H9 (cell line): ENCODE measurements around the gene MTA3. TPM values are rescaled to one million over a fixed set of nuclear protein-coding genes. Genes with fewer than 3 reads are reported as not detected.
"Not testable (repeated sequence)": the region's sequence is repeated elsewhere in the genome, so short reads cannot be mapped to it uniquely, and the experiment has no call there.

Experiments used
- DNase-seq: peaks from one replicate; pipeline ENCODE4 v3.0.0-alpha.2; 2017
- H2AFZ ChIP-seq: one replicate; pipeline ENCODE4 v1.6.1; 2013; ENCODE audit warnings: mild to moderate bottlenecking, low read length, control low read depth, moderate library complexity
- H2AK5ac ChIP-seq: 2 replicates; pipeline ENCODE4 v1.6.1; 2013; ENCODE audit warnings: low read length, control low read depth, mixed read lengths; ENCODE audit not compliant: insufficient read length
- H2BK120ac ChIP-seq: one replicate; pipeline ENCODE4 v1.6.1; 2013; ENCODE audit warnings: low read depth, mild to moderate bottlenecking, low read length, control low read depth, inconsistent platforms; ENCODE audit not compliant: poor library complexity, severe bottlenecking
- H2BK12ac ChIP-seq: 2 replicates; pipeline ENCODE4 v1.6.1; 2013; ENCODE audit warnings: low read length, control low read depth, mixed read lengths, low read depth; ENCODE audit not compliant: insufficient read length
- H2BK15ac ChIP-seq: 2 replicates; pipeline ENCODE4 v1.6.1; 2013; ENCODE audit warnings: low read depth, low read length, control low read depth
- H2BK20ac ChIP-seq: one replicate; pipeline ENCODE4 v1.6.1; 2013; ENCODE audit warnings: low read depth, mild to moderate bottlenecking, low read length, control low read depth, inconsistent platforms; ENCODE audit not compliant: poor library complexity, severe bottlenecking
- H2BK5ac ChIP-seq: 2 replicates; pipeline ENCODE4 v1.6.1; 2013; ENCODE audit warnings: low read length, control low read depth, mixed read lengths; ENCODE audit not compliant: insufficient read length
- H3K14ac ChIP-seq: 2 replicates; pipeline ENCODE4 v1.6.1; 2013; ENCODE audit warnings: low read length, control low read depth; ENCODE audit not compliant: insufficient read depth
- H3K18ac ChIP-seq: 2 replicates; pipeline ENCODE4 v1.6.1; 2013; ENCODE audit warnings: low read depth, mild to moderate bottlenecking, mixed read lengths, low read length, control low read depth; ENCODE audit not compliant: insufficient read length
- H3K23ac ChIP-seq: 2 replicates; pipeline ENCODE4 v1.6.1; 2013; ENCODE audit warnings: low read length, control low read depth, mixed read lengths, low read depth; ENCODE audit not compliant: insufficient read length
- H3K23me2 ChIP-seq: 2 replicates; pipeline ENCODE4 v1.6.1; 2013; ENCODE audit warnings: low read depth, mild to moderate bottlenecking, mixed read lengths, low read length, control low read depth; ENCODE audit not compliant: insufficient read length, poor library complexity, severe bottlenecking
- H3K27ac ChIP-seq: 2 replicates; pipeline ENCODE4 v1.5.1; 2013; ENCODE audit warnings: low read length, control low read depth, mixed read lengths, low read depth; ENCODE audit not compliant: insufficient read length
- H3K27me3 ChIP-seq: 2 replicates; pipeline ENCODE4 v1.6.1; 2013; ENCODE audit warnings: low read length, control low read depth, inconsistent platforms; ENCODE audit not compliant: insufficient read depth
- H3K4ac ChIP-seq: 2 replicates; pipeline ENCODE4 v1.6.1; 2013; ENCODE audit warnings: low read depth, mild to moderate bottlenecking, control low read depth, inconsistent platforms, low read length, moderate library complexity
- H3K4me1 ChIP-seq: 2 replicates; pipeline ENCODE4 v1.6.1; 2013; ENCODE audit warnings: low read length, control low read depth, inconsistent platforms; ENCODE audit not compliant: insufficient read depth
- H3K4me2 ChIP-seq: 2 replicates; pipeline ENCODE4 v1.6.1; 2013; ENCODE audit warnings: low read length, control low read depth, mixed read lengths; ENCODE audit not compliant: insufficient read length, insufficient read depth
- H3K56ac ChIP-seq: 2 replicates; pipeline ENCODE4 v1.6.1; 2013; ENCODE audit warnings: low read depth, mild to moderate bottlenecking, mixed read lengths, low read length, control low read depth; ENCODE audit not compliant: insufficient read length
- H3K79me1 ChIP-seq: 2 replicates; pipeline ENCODE4 v1.6.1; 2013; ENCODE audit warnings: low read depth, mild to moderate bottlenecking, moderate library complexity, low read length, control low read depth, inconsistent platforms; ENCODE audit not compliant: insufficient read depth, poor library complexity, severe bottlenecking
- H3K79me2 ChIP-seq: 2 replicates; pipeline ENCODE4 v1.6.1; 2013; ENCODE audit warnings: low read length, control low read depth, inconsistent platforms; ENCODE audit not compliant: insufficient read depth
- H3K9ac ChIP-seq: 2 replicates; pipeline ENCODE4 v1.6.1; 2013; ENCODE audit warnings: low read length, control low read depth, mixed read lengths; ENCODE audit not compliant: insufficient read length; ENCODE audit errors: extremely low read depth
- H3K9me3 ChIP-seq: one replicate; pipeline ENCODE4 v1.6.1; 2013; ENCODE audit warnings: low read depth, low read length, inconsistent platforms; ENCODE audit not compliant: control insufficient read depth
- H3T11ph ChIP-seq: one replicate; pipeline ENCODE4 v1.6.1; 2013; ENCODE audit warnings: mild to moderate bottlenecking, low read length, control low read depth, inconsistent platforms
- H4K20me1 ChIP-seq: one replicate; pipeline ENCODE4 v1.6.1; 2013; ENCODE audit not compliant: control insufficient read depth, insufficient read length, insufficient read depth
- H4K5ac ChIP-seq: 2 replicates; pipeline ENCODE4 v1.6.1; 2013; ENCODE audit warnings: low read depth, mild to moderate bottlenecking, mixed read lengths, low read length, control low read depth; ENCODE audit not compliant: insufficient read length
- H4K8ac ChIP-seq: replicated peaks from 2 replicates; pipeline ENCODE4 v1.6.1; 2013; ENCODE audit warnings: low read length, control low read depth, mixed read lengths, low read depth; ENCODE audit not compliant: insufficient read length
- H4K91ac ChIP-seq: 2 replicates; pipeline ENCODE4 v1.6.1; 2013; ENCODE audit warnings: low read depth, mild to moderate bottlenecking, moderate library complexity, mixed read lengths, low read length, control low read depth; ENCODE audit not compliant: insufficient read length
- H3K27ac Mint-ChIP-seq, 3 experiments: 2 replicates in 2 of 3; 3 replicates in 1 of 3; pipeline ENCODE4 v1.8.0; 2020 to 2021; ENCODE audit warnings: mixed read lengths in 3 of 3, mild to moderate bottlenecking in 1 of 3, moderate library complexity in 1 of 3
- H3K27me3 Mint-ChIP-seq: 2 replicates; pipeline ENCODE4 v1.8.0; 2021; ENCODE audit warnings: low read depth, mild to moderate bottlenecking, moderate library complexity, mixed read lengths
- H3K36me3 Mint-ChIP-seq, 3 experiments: 2 replicates in 2 of 3; 3 replicates in 1 of 3; pipeline ENCODE4 v1.8.0; 2020 to 2021; ENCODE audit warnings: low read depth in 3 of 3, mixed read lengths in 3 of 3; ENCODE audit not compliant: insufficient read depth in 1 of 3
- H3K4me1 Mint-ChIP-seq, 2 experiments: 2 replicates each; pipeline ENCODE4 v1.8.0; 2020; ENCODE audit warnings: mixed read lengths in 2 of 2
- H3K4me3 Mint-ChIP-seq, 2 experiments: 2 replicates in 1 of 2; 3 replicates in 1 of 2; pipeline ENCODE4 v1.8.0; 2020 to 2021; ENCODE audit warnings: mild to moderate bottlenecking in 2 of 2, mixed read lengths in 2 of 2, moderate library complexity in 1 of 2
- H3K9me3 Mint-ChIP-seq, 2 experiments: 2 replicates in 1 of 2; 3 replicates in 1 of 2; pipeline ENCODE4 v1.8.0; 2020; ENCODE audit warnings: mild to moderate bottlenecking in 2 of 2, mixed read lengths in 2 of 2, moderate library complexity in 1 of 2
- whole genome bisulfite sequencing: extraction: QIAGEN DNeasy Blood & Tissue Kit; methylation state at CpG from one replicate; pipeline ENCODE4 v1.1.7; 2013; ENCODE audit warnings: missing lambda C conversion rate, low lambda C conversion rate, mixed read lengths; ENCODE audit not compliant: insufficient read length; ENCODE audit errors: extremely low coverage; 5-methylcytosine and 5-hydroxymethylcytosine counted together
- total RNA-seq: library from RNA; stranded (reverse); gene quantifications from 2 replicates; pipeline ENCODE4 v1.2.1, GENCODE V29; 2021
- TF ChIP-seq, protein P1 (sequence below): fragments of 200-600 bp; sonication (generic); conservative IDR thresholded peaks from 3 replicates; pipeline ENCODE4 v1.8.0; 2021; ENCODE audit warnings: antibody characterized with exemption, mild to moderate bottlenecking

Gene MTA3
- total RNA-seq, 1 experiment from 2014 or later, result 253 TPM

DNA sequence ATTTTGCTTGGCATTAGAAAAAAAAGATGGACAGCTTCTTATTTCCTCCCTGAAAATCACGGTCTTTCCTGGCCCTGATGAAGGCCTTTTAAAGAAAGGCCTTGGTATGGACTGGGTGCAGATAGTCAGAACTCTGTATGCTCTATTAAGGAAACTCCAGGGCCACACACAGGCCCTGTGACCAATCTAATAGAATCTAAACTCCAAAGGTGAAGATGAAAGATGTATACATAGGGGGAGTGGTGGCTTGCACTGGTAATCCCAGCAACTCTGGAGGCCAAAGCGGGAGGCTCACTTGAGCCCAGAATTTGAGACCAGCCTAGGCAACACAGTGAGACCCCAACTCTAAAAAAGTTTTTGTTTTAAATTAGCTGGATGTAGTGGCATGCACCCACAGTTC, 158.2 kb downstream of the MTA3 start:
- peak overlapping the region in 1 of 3 experiments; percentile 57; a peak in 2 of 7 replicates for H3K27ac Mint-ChIP-seq
- H3K36me3 Mint-ChIP-seq, result peaks cover 21 to 24% (median 21%) of the 10 kb centered on the region in 3 experiments
- H3K4me3 Mint-ChIP-seq, result no peak overlapping the region

DNA sequence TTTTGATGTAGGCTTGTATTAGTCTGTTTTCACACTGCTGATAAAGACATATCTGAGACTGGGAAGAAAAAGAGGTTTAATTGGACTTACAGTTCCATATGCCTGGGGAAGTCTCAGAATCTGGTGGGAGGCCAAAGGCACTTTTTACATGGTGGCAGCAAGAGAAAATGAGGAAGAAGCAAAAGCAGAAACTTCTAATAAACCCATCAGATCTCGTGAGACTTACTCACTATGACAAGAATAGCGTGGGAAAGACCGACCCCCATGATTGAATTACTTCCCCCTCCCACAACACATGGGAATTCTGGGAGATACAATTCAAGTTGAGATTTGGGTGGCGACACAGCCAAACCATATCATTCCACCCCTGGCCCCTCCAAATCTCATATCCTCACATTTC, 162.9 kb downstream of the MTA3 start:
- not testable (repeated sequence) for H2BK12ac ChIP-seq, H3K56ac ChIP-seq, H3K79me2 ChIP-seq, H3K14ac ChIP-seq, H3K27ac Mint-ChIP-seq, H3K4ac ChIP-seq, H3K23me2 ChIP-seq, H3K79me1 ChIP-seq, H4K91ac ChIP-seq, H3K27ac ChIP-seq, H2BK120ac ChIP-seq, H3K23ac ChIP-seq, H2AK5ac ChIP-seq, DNase-seq, H3K4me3 Mint-ChIP-seq, H3K4me1 ChIP-seq, H3K27me3 Mint-ChIP-seq, H3K9me3 ChIP-seq, H3K18ac ChIP-seq, H3K4me1 Mint-ChIP-seq, H4K8ac ChIP-seq, H4K20me1 ChIP-seq, H2BK5ac ChIP-seq, H2BK15ac ChIP-seq, H3K4me2 ChIP-seq, H3K27me3 ChIP-seq, H2BK20ac ChIP-seq, H4K5ac ChIP-seq, H3K9ac ChIP-seq, H3T11ph ChIP-seq, H2AFZ ChIP-seq
- Mint-ChIP-seq H3K36me3 (peaks cover 41 to 52% (median 44%) of the 10 kb centered on the region in 3 experiments), H3K9me3 (peaks cover 10 to 29% of the 10 kb centered on the region in 2 experiments)
- no CpG with 5 or more reads among the region's 4 CpGs for WGBS

More for the DNA sequence above, 158.2 kb downstream of the MTA3 start:
- no peak overlapping the region for H2BK120ac ChIP-seq
- H4K91ac ChIP-seq, result no peak overlapping the region
- H3K14ac ChIP-seq, result no peak overlapping the region
- no peaks in the 10 kb centered on the region for H3K27me3 ChIP-seq
- TF ChIP-seq, protein P1, sequence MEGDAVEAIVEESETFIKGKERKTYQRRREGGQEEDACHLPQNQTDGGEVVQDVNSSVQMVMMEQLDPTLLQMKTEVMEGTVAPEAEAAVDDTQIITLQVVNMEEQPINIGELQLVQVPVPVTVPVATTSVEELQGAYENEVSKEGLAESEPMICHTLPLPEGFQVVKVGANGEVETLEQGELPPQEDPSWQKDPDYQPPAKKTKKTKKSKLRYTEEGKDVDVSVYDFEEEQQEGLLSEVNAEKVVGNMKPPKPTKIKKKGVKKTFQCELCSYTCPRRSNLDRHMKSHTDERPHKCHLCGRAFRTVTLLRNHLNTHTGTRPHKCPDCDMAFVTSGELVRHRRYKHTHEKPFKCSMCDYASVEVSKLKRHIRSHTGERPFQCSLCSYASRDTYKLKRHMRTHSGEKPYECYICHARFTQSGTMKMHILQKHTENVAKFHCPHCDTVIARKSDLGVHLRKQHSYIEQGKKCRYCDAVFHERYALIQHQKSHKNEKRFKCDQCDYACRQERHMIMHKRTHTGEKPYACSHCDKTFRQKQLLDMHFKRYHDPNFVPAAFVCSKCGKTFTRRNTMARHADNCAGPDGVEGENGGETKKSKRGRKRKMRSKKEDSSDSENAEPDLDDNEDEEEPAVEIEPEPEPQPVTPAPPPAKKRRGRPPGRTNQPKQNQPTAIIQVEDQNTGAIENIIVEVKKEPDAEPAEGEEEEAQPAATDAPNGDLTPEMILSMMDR, result no peak
- no peak overlapping the region for H2BK5ac ChIP-seq
- H3K9me3 ChIP-seq, result no peaks in the 10 kb centered on the region
- no peak overlapping the region for H3K4ac ChIP-seq
- no CpG with 5 or more reads among the region's 2 CpGs for WGBS
- H3K56ac ChIP-seq, result no peak overlapping the region
- no peak overlapping the region for H2BK20ac ChIP-seq
- H3K4me1 ChIP-seq, result peaks cover 6% of the 10 kb centered on the region; the same call in 1 of the 2 replicates
- Mint-ChIP-seq H3K27me3 (no peaks in the 10 kb centered on the region; the same call in 1 of the 2 replicates), H3K9me3 (peaks cover 10 to 16% of the 10 kb centered on the region in 2 experiments; a peak in 4 of 5 replicates), H3K4me1 (peaks cover 12 to 13% of the 10 kb centered on the region in 2 experiments)
- H2BK15ac ChIP-seq, result no peak overlapping the region
- H3K4me2 ChIP-seq, result no peak overlapping the region
- no peak overlapping the region for H2BK12ac ChIP-seq
- no peak overlapping the region for H2AK5ac ChIP-seq
- H4K8ac ChIP-seq, result no peak overlapping the region
- no peak overlapping the region for H3T11ph ChIP-seq
- H3K18ac ChIP-seq, result no peak overlapping the region
- no peak overlapping the region for H3K23ac ChIP-seq
- no peak overlapping the region for H3K27ac ChIP-seq
- H2AFZ ChIP-seq, result no peak overlapping the region
- no peaks in the 10 kb centered on the region for H3K79me1 ChIP-seq
- no peak overlapping the region for H4K5ac ChIP-seq
- no peaks in the 10 kb centered on the region for H3K79me2 ChIP-seq
- H4K20me1 ChIP-seq, result no peaks in the 10 kb centered on the region
- DNase-seq, result no peak
- no peaks in the 10 kb centered on the region for H3K23me2 ChIP-seq
- H3K9ac ChIP-seq, result no peak overlapping the region
